Measurements from ENCODE around the gene FARS2. TPM values are rescaled to one million over a fixed set of nuclear protein-coding genes. Genes with fewer than 3 reads are reported as not detected.
A peak's percentile ranks its signal among the peaks of the same experiment; 100 is the strongest.

The FARS2 gene
- total and polyA plus RNA-seq, 4 experiments from 2014 or later = 15.6 to 48.4 (median 24.3) TPM

GRCh38 chr6:5412017-5412416, 150.7 kb downstream of the FARS2 start:
- Histone ChIP-seq H3K4me3 (ENCODE audit: low read length in 2 of 2) (no peak overlapping the region), H3K9me3 (ENCODE audit: control insufficient read depth in 1 of 2, low read length in 2 of 2) (no peaks in the 10 kb centered on the region), H3K4me1 (ENCODE audit: insufficient read depth, low read length) (no peaks in the 10 kb centered on the region), H3K27me3 (ENCODE audit: insufficient read depth, low read length) (no peaks in the 10 kb centered on the region), H3K36me3 (ENCODE audit: insufficient read depth, low read length) (no peaks in the 10 kb centered on the region), H3K27ac (ENCODE audit: low read depth, low read length) (no peak overlapping the region)
- Mint-ChIP-seq H3K27ac (peak overlapping the region in 1 of 7 donors; percentile 41), H3K4me1 (peaks cover 2 to 5% (median 4%) of the 10 kb centered on the region in 4 donors), H3K4me3 (no peak overlapping the region), H3K36me3 (peaks cover 21 to 25% of the 10 kb centered on the region in 2 donors), H3K27me3 (no peaks in the 10 kb centered on the region), H3K9me3 (peaks cover 0 to 3% (median 0%) of the 10 kb centered on the region in 8 donors)
- intact Hi-C loops (cut with micrococcal nuclease) = no loop called here
- DNase-seq = no peak
- POLR2A ChIA-PET (ENCODE audit: partially characterized antibody) = no interaction called here
- CTCF ChIA-PET (ENCODE audit: partially characterized antibody) = no interaction called here

- Histone ChIP-seq H3K4me1 (ENCODE audit: insufficient read depth, low read length) (no peaks in the 10 kb centered on the region), H3K4me3 (ENCODE audit: low read length in 2 of 2) (no peak overlapping the region), H3K27me3 (ENCODE audit: insufficient read depth, low read length) (no peaks in the 10 kb centered on the region), H3K36me3 (ENCODE audit: insufficient read depth, low read length) (no peaks in the 10 kb centered on the region), H3K27ac (ENCODE audit: low read depth, low read length) (no peak overlapping the region), H3K9me3 (ENCODE audit: control insufficient read depth in 1 of 2, low read length in 2 of 2) (no peaks in the 10 kb centered on the region)
- peaks cover 23 to 29% of the 10 kb centered on the region in 2 donors for H3K36me3 Mint-ChIP-seq
- intact Hi-C loops (cut with micrococcal nuclease) = no loop called here
- H3K27ac Mint-ChIP-seq = no peak overlapping the region
- no peak for DNase-seq
- peaks cover 0 to 5% (median 0%) of the 10 kb centered on the region in 8 donors for H3K9me3 Mint-ChIP-seq
- H3K4me3 Mint-ChIP-seq = no peak overlapping the region
- POLR2A ChIA-PET (ENCODE audit: partially characterized antibody) = no interaction called here
- H3K27me3 Mint-ChIP-seq = no peaks in the 10 kb centered on the region
- peaks cover 4 to 5% (median 4%) of the 10 kb centered on the region in 4 donors for H3K4me1 Mint-ChIP-seq
- CTCF ChIA-PET (ENCODE audit: partially characterized antibody) = no interaction called here
Measured at GRCh38 chr6:5412663-5413062, 151.3 kb downstream of the FARS2 start.

- no peaks in the 10 kb centered on the region for H3K36me3 ChIP-seq (ENCODE audit: insufficient read depth, low read length)
- Mint-ChIP-seq H3K4me1 (peaks cover 1 to 4% (median 4%) of the 10 kb centered on the region in 4 donors), H3K27me3 (no peaks in the 10 kb centered on the region), H3K27ac (no peak overlapping the region), H3K4me3 (no peak overlapping the region), H3K9me3 (peaks cover 0 to 5% (median 0%) of the 10 kb centered on the region in 8 donors), H3K36me3 (peaks cover 19 to 45% of the 10 kb centered on the region in 2 donors)
- no peak overlapping the region for H3K4me3 ChIP-seq (ENCODE audit: low read length in 2 of 2)
- no peaks in the 10 kb centered on the region for H3K9me3 ChIP-seq (ENCODE audit: control insufficient read depth in 1 of 2, low read length in 2 of 2)
- no peak overlapping the region for H3K27ac ChIP-seq (ENCODE audit: low read depth, low read length)
- POLR2A ChIA-PET (ENCODE audit: partially characterized antibody) = no interaction called here
- H3K27me3 ChIP-seq (ENCODE audit: insufficient read depth, low read length) = no peaks in the 10 kb centered on the region
- DNase-seq = no peak
- intact Hi-C loops (cut with micrococcal nuclease) = no loop called here
- CTCF ChIA-PET (ENCODE audit: partially characterized antibody) = no interaction called here
- no peaks in the 10 kb centered on the region for H3K4me1 ChIP-seq (ENCODE audit: insufficient read depth, low read length)
Measured at GRCh38 chr6:5416250-5416649, 154.9 kb downstream of the FARS2 start.

- Histone ChIP-seq H3K4me1 (ENCODE audit: insufficient read depth, low read length) (no peaks in the 10 kb centered on the region), H3K27me3 (ENCODE audit: insufficient read depth, low read length) (no peaks in the 10 kb centered on the region), H3K9me3 (ENCODE audit: control insufficient read depth in 1 of 2, low read length in 2 of 2) (no peaks in the 10 kb centered on the region), H3K27ac (ENCODE audit: low read depth, low read length) (no peak overlapping the region), H3K4me3 (ENCODE audit: low read length in 2 of 2) (no peak overlapping the region), H3K36me3 (ENCODE audit: insufficient read depth, low read length) (no peaks in the 10 kb centered on the region)
- ChIA-PET POLR2A (ENCODE audit: partially characterized antibody) (no interaction called here), CTCF (ENCODE audit: partially characterized antibody) (interaction anchor here (0.6 to 1.2 kb wide), 2 partner anchors 352 to 1125 kb away, joined by 3 read pairs; no protein-coding TSS in a partner anchor)
- intact Hi-C loops (cut with micrococcal nuclease) = no loop called here
- H3K4me3 Mint-ChIP-seq = no peak overlapping the region
- H3K36me3 Mint-ChIP-seq = peaks cover 14 to 45% of the 10 kb centered on the region in 2 donors
- peaks cover 0 to 14% (median 7%) of the 10 kb centered on the region in 4 donors for H3K4me1 Mint-ChIP-seq
- H3K9me3 Mint-ChIP-seq = peaks cover 0 to 5% (median 0%) of the 10 kb centered on the region in 8 donors
- H3K27me3 Mint-ChIP-seq = no peaks in the 10 kb centered on the region
- peak in 1 of 5 donors; percentile 8 for DNase-seq
- peak overlapping the region in 1 of 7 donors; percentile 50 for H3K27ac Mint-ChIP-seq
Measured at GRCh38 chr6:5422321-5422915, 161.1 kb downstream of the FARS2 start.

GRCh38 chr6:5423251-5423650, 161.9 kb downstream of the FARS2 start:
- Histone ChIP-seq H3K27me3 (ENCODE audit: insufficient read depth, low read length) (no peaks in the 10 kb centered on the region), H3K9me3 (ENCODE audit: control insufficient read depth in 1 of 2, low read length in 2 of 2) (no peaks in the 10 kb centered on the region), H3K36me3 (ENCODE audit: insufficient read depth, low read length) (no peaks in the 10 kb centered on the region), H3K4me1 (ENCODE audit: insufficient read depth, low read length) (no peaks in the 10 kb centered on the region), H3K4me3 (ENCODE audit: low read length in 2 of 2) (no peak overlapping the region), H3K27ac (ENCODE audit: low read depth, low read length) (no peak overlapping the region)
- Mint-ChIP-seq H3K27me3 (no peaks in the 10 kb centered on the region), H3K27ac (no peak overlapping the region), H3K4me1 (peaks cover 0 to 14% (median 7%) of the 10 kb centered on the region in 4 donors), H3K4me3 (no peak overlapping the region), H3K9me3 (no peaks in the 10 kb centered on the region), H3K36me3 (peaks cover 9 to 36% of the 10 kb centered on the region in 2 donors)
- ChIA-PET CTCF (ENCODE audit: partially characterized antibody) (interaction anchor here (0.6 kb wide), 1 partner anchor 353 kb away, joined by 3 read pairs; no protein-coding TSS in a partner anchor), POLR2A (ENCODE audit: partially characterized antibody) (no interaction called here)
- intact Hi-C loops (cut with micrococcal nuclease) = no loop called here
- no peak for DNase-seq

GRCh38 chr6:5424726-5425125, 163.4 kb downstream of the FARS2 start:
- H3K9me3 Mint-ChIP-seq = no peaks in the 10 kb centered on the region
- peaks cover 6 to 27% of the 10 kb centered on the region in 2 donors for H3K36me3 Mint-ChIP-seq
- H3K27me3 Mint-ChIP-seq = no peaks in the 10 kb centered on the region
- no peak for DNase-seq
- Histone ChIP-seq H3K36me3 (ENCODE audit: insufficient read depth, low read length) (no peaks in the 10 kb centered on the region), H3K4me3 (ENCODE audit: low read length in 2 of 2) (no peak overlapping the region), H3K9me3 (ENCODE audit: control insufficient read depth in 1 of 2, low read length in 2 of 2) (no peaks in the 10 kb centered on the region), H3K27ac (ENCODE audit: low read depth, low read length) (no peak overlapping the region), H3K27me3 (ENCODE audit: insufficient read depth, low read length) (no peaks in the 10 kb centered on the region), H3K4me1 (ENCODE audit: insufficient read depth, low read length) (no peaks in the 10 kb centered on the region)
- H3K27ac Mint-ChIP-seq = no peak overlapping the region
- CTCF ChIA-PET (ENCODE audit: partially characterized antibody) = no interaction called here
- POLR2A ChIA-PET (ENCODE audit: partially characterized antibody) = no interaction called here
- intact Hi-C loops (cut with micrococcal nuclease) = no loop called here
- peaks cover 0 to 14% (median 9%) of the 10 kb centered on the region in 4 donors for H3K4me1 Mint-ChIP-seq
- no peak overlapping the region for H3K4me3 Mint-ChIP-seq

GRCh38 chr6:5425267-5425666, 164.0 kb downstream of the FARS2 start:
- no peak for DNase-seq
- Mint-ChIP-seq H3K4me1 (peaks cover 0 to 14% (median 9%) of the 10 kb centered on the region in 4 donors), H3K27me3 (no peaks in the 10 kb centered on the region), H3K4me3 (no peak overlapping the region), H3K9me3 (no peaks in the 10 kb centered on the region), H3K27ac (peak overlapping the region in 1 of 7 donors; percentile 22), H3K36me3 (peaks cover 6 to 22% of the 10 kb centered on the region in 2 donors)
- ChIA-PET CTCF (ENCODE audit: partially characterized antibody) (no interaction called here), POLR2A (ENCODE audit: partially characterized antibody) (no interaction called here)
- Histone ChIP-seq H3K4me3 (ENCODE audit: low read length in 2 of 2) (no peak overlapping the region), H3K27ac (ENCODE audit: low read depth, low read length) (no peak overlapping the region), H3K4me1 (ENCODE audit: insufficient read depth, low read length) (no peaks in the 10 kb centered on the region), H3K27me3 (ENCODE audit: insufficient read depth, low read length) (no peaks in the 10 kb centered on the region), H3K36me3 (ENCODE audit: insufficient read depth, low read length) (no peaks in the 10 kb centered on the region), H3K9me3 (ENCODE audit: control insufficient read depth in 1 of 2, low read length in 2 of 2) (no peaks in the 10 kb centered on the region)
- intact Hi-C loops (cut with micrococcal nuclease) = no loop called here
